ENCODE results near the gene FOXJ2. TPM values are rescaled to one million over a fixed set of nuclear protein-coding genes. Genes with fewer than 3 reads are reported as not detected.
"Not testable (repeated sequence)": the region's sequence is repeated elsewhere in the genome, so short reads cannot be mapped to it uniquely, and the experiment has no call there.

FOXJ2 gene
- total and polyA plus RNA-seq, 7 donors = 2.8 to 17.1 (median 12.5) TPM

GRCh38 chr12:8026291-8026900 lies 6.1 kb upstream of the FOXJ2 start:
- H3K4me1 ChIP-seq = peaks cover 0 to 9% (median 4%) of the 10 kb centered on the region in 4 donors
- H3K27ac ChIP-seq = peak overlapping the region; percentile 98 to 100 (median 100)
- peak overlapping the region; percentile 60 to 92 (median 74) for H3K4me3 ChIP-seq
- H3K27me3 ChIP-seq = no peaks in the 10 kb centered on the region
- no peaks in the 10 kb centered on the region for H3K9me3 ChIP-seq
- DNase-seq = peak; percentile 99
- H3K36me3 ChIP-seq = peaks cover 0 to 3% (median 0%) of the 10 kb centered on the region in 4 donors
- 0% methylated on average over 27 of the region's 27 CpGs for WGBS, 2 donors
- TF ChIP-seq, protein P1, sequence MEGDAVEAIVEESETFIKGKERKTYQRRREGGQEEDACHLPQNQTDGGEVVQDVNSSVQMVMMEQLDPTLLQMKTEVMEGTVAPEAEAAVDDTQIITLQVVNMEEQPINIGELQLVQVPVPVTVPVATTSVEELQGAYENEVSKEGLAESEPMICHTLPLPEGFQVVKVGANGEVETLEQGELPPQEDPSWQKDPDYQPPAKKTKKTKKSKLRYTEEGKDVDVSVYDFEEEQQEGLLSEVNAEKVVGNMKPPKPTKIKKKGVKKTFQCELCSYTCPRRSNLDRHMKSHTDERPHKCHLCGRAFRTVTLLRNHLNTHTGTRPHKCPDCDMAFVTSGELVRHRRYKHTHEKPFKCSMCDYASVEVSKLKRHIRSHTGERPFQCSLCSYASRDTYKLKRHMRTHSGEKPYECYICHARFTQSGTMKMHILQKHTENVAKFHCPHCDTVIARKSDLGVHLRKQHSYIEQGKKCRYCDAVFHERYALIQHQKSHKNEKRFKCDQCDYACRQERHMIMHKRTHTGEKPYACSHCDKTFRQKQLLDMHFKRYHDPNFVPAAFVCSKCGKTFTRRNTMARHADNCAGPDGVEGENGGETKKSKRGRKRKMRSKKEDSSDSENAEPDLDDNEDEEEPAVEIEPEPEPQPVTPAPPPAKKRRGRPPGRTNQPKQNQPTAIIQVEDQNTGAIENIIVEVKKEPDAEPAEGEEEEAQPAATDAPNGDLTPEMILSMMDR (IDR thresholded peaks at IDR 0.05) = no peak
- TF ChIP-seq POLR2AphosphoS5 (IDR thresholded peaks at IDR 0.05) (peak; percentile 8 to 77 (median 72)), POLR2A (IDR thresholded peaks at IDR 0.05) (no peak)
- intact Hi-C loops (cut with DNase I) = loop anchor here (5.0 kb wide), 1 partner anchor 54 kb away; no protein-coding TSS in a partner anchor

DNA sequence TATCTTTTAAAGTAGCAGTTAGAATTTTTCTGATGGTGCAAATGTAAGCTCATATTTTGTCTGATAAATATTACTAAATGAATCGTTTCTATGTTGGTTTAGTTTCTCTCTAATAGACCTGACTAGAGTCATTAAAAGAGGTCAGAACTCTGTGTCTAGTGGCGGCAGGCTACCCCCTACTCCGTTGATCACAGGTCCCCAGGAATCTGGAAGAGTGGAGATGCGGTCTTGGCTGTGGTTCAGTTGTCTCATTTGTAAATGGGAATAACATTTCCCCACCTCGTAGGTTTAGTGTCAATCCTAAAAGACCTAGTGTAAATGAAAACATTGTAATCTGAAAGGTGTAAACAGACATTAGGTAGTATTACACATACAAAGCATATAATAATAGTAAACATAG lies 4.7 kb upstream of the FOXJ2 start:
- Histone ChIP-seq H3K36me3 (peaks cover 0 to 3% (median 0%) of the 10 kb centered on the region in 4 donors), H3K9me3 (no peaks in the 10 kb centered on the region), H3K4me3 (peak overlapping the region in 1 of 4 donors; percentile 79), H3K27ac (peak overlapping the region in 3 of 4 donors; percentile 98 to 100 (median 100)), H3K4me1 (peaks cover 0 to 15% (median 11%) of the 10 kb centered on the region in 4 donors), H3K27me3 (no peaks in the 10 kb centered on the region)
- TF ChIP-seq POLR2AphosphoS5 (IDR thresholded peaks at IDR 0.05) (no peak), EP300 (IDR thresholded peaks at IDR 0.05) (no peak), POLR2A (IDR thresholded peaks at IDR 0.05) (no peak)
- TF ChIP-seq, protein P1 (IDR thresholded peaks at IDR 0.05) = no peak
- DNase-seq = no peak
- WGBS, 2 donors = 45 to 74% methylated on average over 5 of the region's 5 CpGs
- intact Hi-C loops (cut with DNase I) = loop anchor here (5.0 kb wide), 1 partner anchor 56 kb away; no protein-coding TSS in a partner anchor

DNA sequence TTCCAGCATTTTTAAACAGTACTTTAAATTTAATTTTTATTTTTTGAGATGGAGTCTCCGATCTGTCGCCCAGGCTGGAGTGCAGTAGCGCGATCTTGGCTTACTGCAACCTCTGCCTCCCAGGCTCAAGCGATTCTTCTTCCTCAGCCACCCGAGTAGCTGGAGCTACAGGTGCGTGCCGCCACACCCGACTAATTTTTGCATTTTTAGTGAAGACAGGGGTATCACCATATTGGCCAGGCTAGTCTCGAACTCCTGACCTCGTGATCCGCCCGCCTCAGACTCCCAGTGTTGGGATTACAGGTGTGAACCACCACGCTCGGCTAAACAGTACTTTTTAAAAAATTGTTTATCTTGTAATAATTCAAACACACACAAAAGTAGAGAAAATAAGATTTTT lies 4.2 kb upstream of the FOXJ2 start:
- Histone ChIP-seq H3K4me1 (peaks cover 0 to 15% (median 11%) of the 10 kb centered on the region in 4 donors), H3K36me3 (peaks cover 0 to 3% (median 0%) of the 10 kb centered on the region in 4 donors), H3K27me3 (no peaks in the 10 kb centered on the region), H3K9me3 (no peaks in the 10 kb centered on the region), H3K27ac (no peak overlapping the region), H3K4me3 (no peak overlapping the region)
- 94 to 96% methylated on average over 15 of the region's 15 CpGs for WGBS, 2 donors
- no peak for TF ChIP-seq POLR2AphosphoS5 (IDR thresholded peaks at IDR 0.05)
- no peak for TF ChIP-seq POLR2A (IDR thresholded peaks at IDR 0.05)
- TF ChIP-seq, protein P1 (IDR thresholded peaks at IDR 0.05) = no peak
- no peak for TF ChIP-seq EP300 (IDR thresholded peaks at IDR 0.05)
- intact Hi-C loops (cut with DNase I) = loop anchor here (5.0 kb wide), 1 partner anchor 56 kb away; no protein-coding TSS in a partner anchor
- DNase-seq = no peak

DNA sequence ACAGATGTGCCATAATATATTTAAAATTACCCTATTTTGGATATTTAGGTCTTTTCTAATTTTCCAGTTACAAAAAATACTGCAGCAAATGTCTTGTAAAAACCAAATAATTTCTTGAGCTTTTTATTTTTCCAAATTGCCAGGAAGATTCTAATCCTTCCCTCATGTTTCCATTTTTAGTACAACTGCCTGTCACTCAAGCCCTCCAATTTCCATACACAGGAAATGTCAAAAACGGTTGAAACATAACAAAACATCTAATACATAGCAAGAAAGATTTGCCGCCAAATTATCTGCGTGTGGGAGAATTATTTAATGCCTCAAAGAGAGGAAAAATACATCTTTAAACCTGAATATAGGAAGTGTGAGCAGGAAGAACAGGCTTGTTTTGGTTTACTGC lies 2.3 kb upstream of the FOXJ2 start:
- Histone ChIP-seq H3K4me3 (no peak overlapping the region), H3K36me3 (peaks cover 0 to 1% (median 0%) of the 10 kb centered on the region in 4 donors), H3K4me1 (peaks cover 0 to 32% (median 28%) of the 10 kb centered on the region in 4 donors), H3K27ac (no peak overlapping the region), H3K27me3 (no peaks in the 10 kb centered on the region), H3K9me3 (no peaks in the 10 kb centered on the region)
- no peak for DNase-seq
- no peak for TF ChIP-seq POLR2A (IDR thresholded peaks at IDR 0.05)
- TF ChIP-seq, protein P1 (IDR thresholded peaks at IDR 0.05) = no peak
- TF ChIP-seq POLR2AphosphoS5 (IDR thresholded peaks at IDR 0.05) = no peak
- no peak for TF ChIP-seq EP300 (IDR thresholded peaks at IDR 0.05)
- intact Hi-C loops (cut with DNase I) = no loop called here
- WGBS, 2 donors = 80 to 89% methylated on average over 3 of the region's 3 CpGs

- DNase-seq; H3K4me3 ChIP-seq; intact Hi-C loops (cut with DNase I); H3K36me3 ChIP-seq; H3K9me3 ChIP-seq; H3K27me3 ChIP-seq: not testable (repeated sequence)
- WGBS, 2 donors = 96 to 97% methylated on average over 23 of the region's 23 CpGs
- Histone ChIP-seq H3K4me1 (peaks cover 0 to 36% (median 35%) of the 10 kb centered on the region in 4 donors), H3K27ac (peak overlapping the region; percentile 94 to 98 (median 98))
Observed at GRCh38 chr12:8031017-8031416, 1.5 kb upstream of the FOXJ2 start.

All from sigmoid colon (tissue), 7 donors.